ENCODE measurements around the gene MSL1. TPM values are rescaled to one million over a fixed set of nuclear protein-coding genes. Genes with fewer than 3 reads are reported as not detected.
A peak's percentile ranks its signal among the peaks of the same experiment; 100 is the strongest.

MSL1 gene
- total and polyA plus RNA-seq, 2 of the 13 experiments (the other 11 are each of a cell fraction or from before 2014, with no cell fraction given): 63.8 to 88.5 TPM

- TF ChIP-seq IRF2 (CRISPR knock-in tag; IDR thresholded peaks at IDR 0.05) (no peak), ZNF776 (CRISPR knock-in tag; IDR thresholded peaks at IDR 0.05) (no peak), PITX1 (CRISPR knock-in tag; IDR thresholded peaks at IDR 0.05) (no peak), JUND (CRISPR knock-in tag; IDR thresholded peaks at IDR 0.05) (no peak), ZNF20 (CRISPR knock-in tag; IDR thresholded peaks at IDR 0.05) (no peak), PAWR (CRISPR knock-in tag; IDR thresholded peaks at IDR 0.05; ENCODE audit: borderline replicate concordance) (no peak), KAT7 (CRISPR knock-in tag; IDR thresholded peaks at IDR 0.05; ENCODE audit: borderline replicate concordance) (no peak), MBD4 (IDR thresholded peaks at IDR 0.05; ENCODE audit: borderline replicate concordance, low read length) (no peak), FOXP1 (IDR thresholded peaks at IDR 0.05) (no peak), FOXP1 (CRISPR knock-in tag; IDR thresholded peaks at IDR 0.05) (no peak), PAX8 (CRISPR knock-in tag; IDR thresholded peaks at IDR 0.05; ENCODE audit: borderline replicate concordance) (no peak), STAT5B (CRISPR knock-in tag; IDR thresholded peaks at IDR 0.05) (no peak), SOX5 (CRISPR knock-in tag; IDR thresholded peaks at IDR 0.05; ENCODE audit: borderline replicate concordance) (peak; percentile 8; the same call in 1 of the 2 replicates), NR2F6 (IDR thresholded peaks at IDR 0.05) (peak; percentile 22; the same call in 1 of the 2 replicates), NR2F6 (CRISPR knock-in tag; IDR thresholded peaks at IDR 0.05) (peak; percentile 44; the same call in 1 of the 2 replicates), ZNF34 (CRISPR knock-in tag; IDR thresholded peaks at IDR 0.05; ENCODE audit: borderline replicate concordance) (no peak), DNMT3B (CRISPR knock-in tag; conservative IDR thresholded peaks at IDR 0.05) (0 out of 2 replicates have a peak, but pooled peaks have one; percentile 41), RARG (CRISPR knock-in tag; IDR thresholded peaks at IDR 0.05; ENCODE audit: low read depth) (no peak), ZC3H13 (CRISPR knock-in tag; IDR thresholded peaks at IDR 0.05) (no peak), RBM22 (optimal IDR thresholded peaks at IDR 0.05; ENCODE audit: low read length) (no peak), ZNF639 (CRISPR knock-in tag; conservative IDR thresholded peaks at IDR 0.05) (peak; percentile 54; the same call in 1 of the 2 replicates), JUNB (CRISPR knock-in tag; IDR thresholded peaks at IDR 0.05; ENCODE audit: borderline replicate concordance) (no peak), DZIP1 (CRISPR knock-in tag; IDR thresholded peaks at IDR 0.05) (no peak), EZH2 (conservative IDR thresholded peaks at IDR 0.05; ENCODE audit: low read depth, low read length) (no peak), MYC (CRISPR knock-in tag; IDR thresholded peaks at IDR 0.05; ENCODE audit: borderline replicate concordance) (no peak), EEA1 (CRISPR knock-in tag; IDR thresholded peaks at IDR 0.05; ENCODE audit: borderline replicate concordance) (no peak), HNF4G (IDR thresholded peaks at IDR 0.05; ENCODE audit: borderline replicate concordance, low read depth, low read length) (no peak), HNF4G (CRISPR knock-in tag; IDR thresholded peaks at IDR 0.05; ENCODE audit: borderline replicate concordance, low read depth) (no peak), BATF2 (CRISPR knock-in tag; IDR thresholded peaks at IDR 0.05) (peak; percentile 29; the same call in 1 of the 2 replicates), ZNF333 (CRISPR knock-in tag; IDR thresholded peaks at IDR 0.05; ENCODE audit: borderline replicate concordance) (no peak)
These were observed 18.6 kb upstream of the MSL1 start (continued) for GRCh38 chr17:40103071-40103661.
